HCT116 (cell line): ENCODE results near the gene ANO4. TPM values are rescaled to one million over a fixed set of nuclear protein-coding genes. Genes with fewer than 3 reads are reported as not detected.

Experiments
- ATAC-seq: fragments of 200-7000 bp; cut with Tn5 transposase; 2 replicates; pipeline ENCODE4 v1.9.1; 2020; ENCODE audit warnings: mild to moderate bottlenecking, moderate library complexity
- BruUV-seq: library from RNA; stranded (reverse); fragments of 400-500 nt; replicated peaks from 2 replicates; lab custom pipeline; 2021; lab: Mats Ljungman, UMichigan
- CTCF ChIA-PET: fragments of 300-600 bp; sonication (Branson Sonifier 250); formaldehyde crosslinking; loops from one replicate; lab custom pipeline; 2021; ENCODE audit warnings: antibody characterized with exemption; lab: Charles Lee
- POLR2A ChIA-PET: fragments of 300-600, 350-600 bp; sonication (Branson Sonifier 250); formaldehyde crosslinking; loops from one replicate; lab custom pipeline; 2021; ENCODE audit warnings: antibody characterized with exemption; lab: Charles Lee
- RAD21 ChIA-PET, 2 experiments: fragments of 300-600 bp; sonication (Branson Sonifier 250); formaldehyde crosslinking; loops; one replicate each; lab custom pipeline; 2023; ENCODE audit warnings: low total read pairs in 2 of 2; ENCODE audit not compliant: uncharacterized antibody in 2 of 2, unreplicated experiment in 2 of 2, low non-redundant PET in 1 of 2; lab: Charles Lee
- DNase-seq: peaks from one replicate; pipeline ENCODE4 v3.0.0-alpha.2; 2010; ENCODE audit warnings: low read depth, low spot score
- H2AFZ ChIP-seq: fragments of 200-600 bp; shearing (Covaris generic), sonication (generic); 2 replicates; pipeline ENCODE4 v1.6.1; 2017; ENCODE audit warnings: low read depth, mixed run types, mixed read lengths, antibody characterized with exemption, low read length; ENCODE audit not compliant: poor library complexity, severe bottlenecking
- H3K27ac ChIP-seq: 2 replicates; pipeline ENCODE4 v1.5.1; 2012; ENCODE audit warnings: low read depth, low read length
- H3K27me3 ChIP-seq: fragments of 200-600 bp; sonication (generic); 2 replicates; pipeline ENCODE4 v1.6.1; 2016; ENCODE audit warnings: mixed run types, low read length, mixed read lengths; ENCODE audit not compliant: insufficient read depth
- H3K36me3 ChIP-seq, 2 experiments: fragments of 200-500 bp in 1 of 2; fragments of 200-600 bp in 1 of 2; sonication (Bioruptor generic) in 1 of 2; sonication (generic) in 1 of 2; 2 replicates each; pipeline versions ENCODE4 v1.5.1 to v1.6.1; 2014 to 2016; ENCODE audit warnings: low read length in 2 of 2, inconsistent platforms in 1 of 2, mixed read lengths in 1 of 2, mixed run types in 1 of 2; ENCODE audit not compliant: insufficient read depth in 2 of 2, control insufficient read depth in 1 of 2
- H3K4me1 ChIP-seq, 2 experiments: fragments of 200-600 bp in 1 of 2; sonication (generic) in 1 of 2; 2 replicates each; pipeline versions ENCODE4 v1.5.1 to v1.6.1; 2012 to 2017; ENCODE audit warnings: low read length in 2 of 2, inconsistent platforms in 1 of 2, mild to moderate bottlenecking in 1 of 2, mixed read lengths in 1 of 2, mixed run types in 1 of 2, moderate library complexity in 1 of 2; ENCODE audit not compliant: insufficient read depth in 2 of 2, control insufficient read depth in 1 of 2
- H3K4me2 ChIP-seq: fragments of 200-600 bp; sonication (generic); 2 replicates; pipeline ENCODE4 v1.6.1; 2017; ENCODE audit warnings: mixed run types, low read length, mixed read lengths
- H3K4me3 ChIP-seq, 2 experiments: fragments of 200-600 bp in 1 of 2; sonication (generic) in 1 of 2; replicated peaks in 1 of 2; 2 replicates each; pipeline ENCODE4 v1.5.1; 2011 to 2016; ENCODE audit warnings: low read length in 2 of 2, control low read depth in 1 of 2, low read depth in 1 of 2, mild to moderate bottlenecking in 1 of 2, mixed read lengths in 1 of 2, mixed run types in 1 of 2
- H3K79me2 ChIP-seq: fragments of 200-600 bp; sonication (generic); 2 replicates; pipeline ENCODE4 v1.6.1; 2017; ENCODE audit warnings: mild to moderate bottlenecking, mixed run types, low read length, moderate library complexity, mixed read lengths; ENCODE audit not compliant: insufficient read depth
- H3K9ac ChIP-seq: fragments of 200-600 bp; sonication (generic); 2 replicates; pipeline ENCODE4 v1.6.1; 2016; ENCODE audit warnings: low read length, mixed read lengths
- H3K9me2 ChIP-seq: fragments of 200-600 bp; sonication (generic), shearing (Covaris generic); 2 replicates; pipeline ENCODE4 v1.6.1; 2017; ENCODE audit warnings: mixed run types, mild to moderate bottlenecking, moderate library complexity; ENCODE audit not compliant: insufficient read depth
- H3K9me3 ChIP-seq, 2 experiments: fragments of 200-500 bp in 1 of 2; fragments of 200-600 bp in 1 of 2; sonication (Bioruptor generic) in 1 of 2; sonication (generic) in 1 of 2; 2 replicates each; pipeline ENCODE4 v1.6.1; 2014 to 2017; ENCODE audit warnings: low read length in 2 of 2, mixed read lengths in 2 of 2, inconsistent platforms in 1 of 2, low read depth in 1 of 2, mild to moderate bottlenecking in 1 of 2, mixed run types in 1 of 2, moderate library complexity in 1 of 2; ENCODE audit not compliant: control insufficient read depth in 1 of 2, insufficient read depth in 1 of 2
- H4K20me1 ChIP-seq: fragments of 200-600 bp; sonication (generic), shearing (Covaris generic); 2 replicates; pipeline ENCODE4 v1.6.1; 2017; ENCODE audit warnings: mixed run types, mild to moderate bottlenecking, moderate library complexity; ENCODE audit not compliant: insufficient read depth
- SP1 ChIP-seq: IDR thresholded peaks from 2 replicates; pipeline ENCODE4 v1.6.1; 2012; ENCODE audit warnings: low read depth
- intact Hi-C: fragments of 100-400 bp; cut with micrococcal nuclease; formaldehyde crosslinking; loops from 2 replicates; pipeline ENCODE4 v1.10.0; 2022
- total RNA-seq: library from RNA; stranded (reverse); gene quantifications from one replicate; pipeline ENCODE4 v1.2.1, GENCODE V29; 2021; ENCODE audit not compliant: unreplicated experiment

Gene ANO4
- total RNA-seq, 1 experiment from 2014 or later = 1.7 TPM

- H3K9me2 ChIP-seq = no peaks in the 10 kb centered on the region
- POLR2A ChIA-PET = no interaction called here
- TF ChIP-seq SP1 = no peak
- H3K27me3 ChIP-seq = no peaks in the 10 kb centered on the region
- no peak for ATAC-seq
- no peaks in the 10 kb centered on the region for H4K20me1 ChIP-seq
- no peak for DNase-seq
- no peak overlapping the region for H3K4me2 ChIP-seq
- no peaks in the 10 kb centered on the region for H3K36me3 ChIP-seq
- H2AFZ ChIP-seq = no peak overlapping the region
- RAD21 ChIA-PET = no interaction called here
- no peaks in the 10 kb centered on the region; a peak in 1 of 4 replicates for H3K9me3 ChIP-seq
- H3K4me3 ChIP-seq = no peak overlapping the region
- H3K79me2 ChIP-seq = no peaks in the 10 kb centered on the region
- no peak overlapping the region for H3K27ac ChIP-seq
- H3K9ac ChIP-seq = no peak overlapping the region
- intact Hi-C loops = no loop called here
- BruUV-seq = no TSS peak
- H3K4me1 ChIP-seq = no peaks in the 10 kb centered on the region
- CTCF ChIA-PET = interaction anchor here (1.2 kb wide), 1 partner anchor 9 kb away, joined by 3 read pairs; no protein-coding TSS in a partner anchor
These were observed 380.0 kb downstream of the ANO4 start for GRCh38 chr12:101174541-101174940.

Other genes with a start within 250 kb of the ANO4 start
- 38.7 TPM for gene GAS2L3, start 221.1 kb upstream of the ANO4 start, total RNA-seq